GM12878 (cell line): ENCODE measurements around the gene USE1.

Source experiments
- CBFB ChIP-seq: IDR thresholded peaks from 2 replicates; pipeline ENCODE4 v1.6.1; 2016; ENCODE audit warnings: antibody characterized with exemption, low read depth
- EZH2 ChIP-seq: IDR thresholded peaks from 2 replicates; pipeline ENCODE4 v1.6.1; 2012; ENCODE audit warnings: low read depth, mild to moderate bottlenecking, control low read depth, inconsistent platforms, low read length, borderline replicate concordance; ENCODE audit not compliant: control insufficient read depth
- NFYB ChIP-seq: IDR thresholded peaks from 2 replicates; pipeline ENCODE4 v1.6.1; 2011; ENCODE audit warnings: low read depth, mild to moderate bottlenecking, low read length, improper control_type of control experiment, moderate library complexity; ENCODE audit not compliant: insufficient read depth
- POLR2A ChIP-seq: IDR thresholded peaks from 2 replicates; pipeline ENCODE4 v1.6.1; 2011; ENCODE audit warnings: low read depth, mild to moderate bottlenecking, low read length
- RAD21 ChIP-seq: IDR thresholded peaks from 2 replicates; pipeline ENCODE4 v1.6.1; 2011; ENCODE audit warnings: mild to moderate bottlenecking, low read depth, low read length, moderate library complexity; ENCODE audit not compliant: insufficient read depth
- SIN3A ChIP-seq: IDR thresholded peaks from 2 replicates; pipeline ENCODE4 v1.6.1; 2012; ENCODE audit warnings: low read depth, low read length, improper control_type of control experiment
- SP1 ChIP-seq: IDR thresholded peaks from one replicate; pipeline ENCODE4 v1.6.1; 2011; ENCODE audit warnings: low read depth, low read length
- TCF7 ChIP-seq: IDR thresholded peaks from 2 replicates; pipeline ENCODE4 v1.6.1; 2014; ENCODE audit warnings: antibody characterized with exemption, borderline replicate concordance
- TF ChIP-seq, protein P1 (sequence below): IDR thresholded peaks from 2 replicates; pipeline ENCODE4 v1.6.1; 2011; ENCODE audit warnings: borderline replicate concordance, low read depth, mild to moderate bottlenecking, moderate library complexity, mixed read lengths, low read length; ENCODE audit not compliant: insufficient read depth; ENCODE audit errors: extremely low read length
- TF ChIP-seq, protein P2 (sequence below), 3 experiments: IDR thresholded peaks in 2 of 3; conservative IDR thresholded peaks in 1 of 3; 2 replicates each; pipeline ENCODE4 v1.5.1; 2011; ENCODE audit warnings: low read depth in 3 of 3, low read length in 3 of 3, mild to moderate bottlenecking in 3 of 3, control low read depth in 2 of 3, moderate library complexity in 2 of 3, inconsistent platforms in 1 of 3, mixed read lengths in 1 of 3; ENCODE audit not compliant: control insufficient read depth in 2 of 3, insufficient read depth in 1 of 3; ENCODE audit errors: extremely low read depth in 1 of 3
- TF ChIP-seq, protein P3 (sequence below): IDR thresholded peaks from 2 replicates; pipeline ENCODE4 v1.6.1; 2012; ENCODE audit warnings: low read depth, low read length, improper control_type of control experiment
- TF ChIP-seq, protein P4 (sequence below): IDR thresholded peaks from 2 replicates; pipeline ENCODE4 v1.6.1; 2011; ENCODE audit warnings: low read depth, mild to moderate bottlenecking, low read length, moderate library complexity, borderline replicate concordance; ENCODE audit errors: extremely low read depth

DNA sequence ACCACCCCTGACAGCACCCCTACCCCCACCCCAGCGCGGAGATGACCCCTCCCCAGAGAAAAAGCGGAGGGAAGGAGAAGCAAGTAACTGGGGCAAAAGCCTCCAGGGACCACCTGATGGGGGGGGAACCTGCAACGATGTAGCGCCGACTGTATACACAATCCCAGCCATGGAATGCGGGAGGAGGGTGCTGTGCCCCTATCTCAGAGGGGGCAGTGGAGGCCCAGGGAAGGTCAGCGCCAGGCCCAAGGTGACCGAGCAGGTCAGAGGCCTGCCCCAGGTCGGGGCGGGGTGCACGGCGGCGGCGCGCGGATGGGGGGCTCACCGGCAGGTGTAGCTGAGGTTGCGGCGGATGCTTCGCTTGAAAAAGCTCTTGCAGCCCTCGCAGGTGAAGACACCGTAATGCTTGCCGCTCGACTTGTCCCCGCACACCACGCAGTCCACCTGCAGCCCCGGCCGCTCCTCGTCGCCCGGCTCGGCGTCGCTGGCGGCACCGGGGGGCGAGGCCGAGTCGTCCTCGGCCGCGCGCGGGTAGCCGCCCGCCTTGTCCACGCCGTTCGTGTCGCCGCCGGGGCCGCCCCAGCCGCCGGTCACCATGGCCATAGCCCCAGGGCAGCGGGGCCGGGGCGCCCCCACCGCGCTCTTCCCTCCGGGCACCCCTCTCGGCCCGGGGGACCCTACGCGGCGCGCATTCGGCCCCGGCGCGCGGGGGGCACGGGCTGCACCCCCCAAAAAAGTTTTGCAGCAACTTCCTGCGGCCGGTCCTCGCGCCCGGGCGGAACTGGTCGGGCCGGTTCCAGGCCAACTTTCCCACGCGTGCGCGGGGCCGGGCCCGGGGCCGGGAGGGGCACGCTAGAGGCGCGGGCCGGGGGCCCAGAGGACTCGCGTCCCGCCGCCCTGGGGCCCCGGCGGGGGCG lies 29.7 kb downstream of the USE1 start:
- TF ChIP-seq SIN3A = no peak
- no peak for TF ChIP-seq POLR2A
- no peak for TF ChIP-seq RAD21
- TF ChIP-seq, protein P1, sequence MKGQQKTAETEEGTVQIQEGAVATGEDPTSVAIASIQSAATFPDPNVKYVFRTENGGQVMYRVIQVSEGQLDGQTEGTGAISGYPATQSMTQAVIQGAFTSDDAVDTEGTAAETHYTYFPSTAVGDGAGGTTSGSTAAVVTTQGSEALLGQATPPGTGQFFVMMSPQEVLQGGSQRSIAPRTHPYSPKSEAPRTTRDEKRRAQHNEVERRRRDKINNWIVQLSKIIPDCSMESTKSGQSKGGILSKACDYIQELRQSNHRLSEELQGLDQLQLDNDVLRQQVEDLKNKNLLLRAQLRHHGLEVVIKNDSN = no peak
- TF ChIP-seq, protein P2, sequence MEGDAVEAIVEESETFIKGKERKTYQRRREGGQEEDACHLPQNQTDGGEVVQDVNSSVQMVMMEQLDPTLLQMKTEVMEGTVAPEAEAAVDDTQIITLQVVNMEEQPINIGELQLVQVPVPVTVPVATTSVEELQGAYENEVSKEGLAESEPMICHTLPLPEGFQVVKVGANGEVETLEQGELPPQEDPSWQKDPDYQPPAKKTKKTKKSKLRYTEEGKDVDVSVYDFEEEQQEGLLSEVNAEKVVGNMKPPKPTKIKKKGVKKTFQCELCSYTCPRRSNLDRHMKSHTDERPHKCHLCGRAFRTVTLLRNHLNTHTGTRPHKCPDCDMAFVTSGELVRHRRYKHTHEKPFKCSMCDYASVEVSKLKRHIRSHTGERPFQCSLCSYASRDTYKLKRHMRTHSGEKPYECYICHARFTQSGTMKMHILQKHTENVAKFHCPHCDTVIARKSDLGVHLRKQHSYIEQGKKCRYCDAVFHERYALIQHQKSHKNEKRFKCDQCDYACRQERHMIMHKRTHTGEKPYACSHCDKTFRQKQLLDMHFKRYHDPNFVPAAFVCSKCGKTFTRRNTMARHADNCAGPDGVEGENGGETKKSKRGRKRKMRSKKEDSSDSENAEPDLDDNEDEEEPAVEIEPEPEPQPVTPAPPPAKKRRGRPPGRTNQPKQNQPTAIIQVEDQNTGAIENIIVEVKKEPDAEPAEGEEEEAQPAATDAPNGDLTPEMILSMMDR (IDR thresholded peaks at IDR 0.05 in 2 of 3, conservative IDR thresholded peaks at IDR 0.05 in 1 of 3; ENCODE audit: control insufficient read depth in 2 of 3, extremely low read depth in 1 of 3, insufficient read depth in 1 of 3, low read depth in 3 of 3, low read length in 3 of 3) = no peak
- TF ChIP-seq TCF7 = no peak
- TF ChIP-seq NFYB = no peak
- TF ChIP-seq, protein P3, sequence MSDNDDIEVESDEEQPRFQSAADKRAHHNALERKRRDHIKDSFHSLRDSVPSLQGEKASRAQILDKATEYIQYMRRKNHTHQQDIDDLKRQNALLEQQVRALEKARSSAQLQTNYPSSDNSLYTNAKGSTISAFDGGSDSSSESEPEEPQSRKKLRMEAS = no peak
- TF ChIP-seq EZH2 = no peak
- no peak for TF ChIP-seq SP1
- TF ChIP-seq, protein P4, sequence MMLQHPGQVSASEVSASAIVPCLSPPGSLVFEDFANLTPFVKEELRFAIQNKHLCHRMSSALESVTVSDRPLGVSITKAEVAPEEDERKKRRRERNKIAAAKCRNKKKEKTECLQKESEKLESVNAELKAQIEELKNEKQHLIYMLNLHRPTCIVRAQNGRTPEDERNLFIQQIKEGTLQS = no peak
- TF ChIP-seq CBFB = no peak
